HUES6 (cell line): ENCODE results near the gene NTRK3.

Experiments used
- H3K27ac ChIP-seq: 2 replicates; pipeline ENCODE4 v1.7.0; 2013; ENCODE audit warnings: low read depth, mild to moderate bottlenecking, low read length, inconsistent platforms
- H3K27me3 ChIP-seq: 2 replicates; pipeline ENCODE4 v1.6.1; 2013; ENCODE audit warnings: low read length; ENCODE audit not compliant: control insufficient read depth, insufficient read depth
- H3K36me3 ChIP-seq: 2 replicates; pipeline ENCODE4 v1.6.1; 2013; ENCODE audit warnings: low read length; ENCODE audit not compliant: control insufficient read depth, insufficient read depth
- H3K4me1 ChIP-seq: 2 replicates; pipeline ENCODE4 v1.6.1; 2013; ENCODE audit warnings: low read length; ENCODE audit not compliant: control insufficient read depth, insufficient read depth
- H3K4me3 ChIP-seq: 2 replicates; pipeline ENCODE4 v1.5.1; 2013; ENCODE audit warnings: low read depth, low read length
- H3K9ac ChIP-seq: one replicate; pipeline ENCODE4 v1.6.1; 2013; ENCODE audit warnings: mild to moderate bottlenecking, low read length
- H3K9me3 ChIP-seq: 2 replicates; pipeline ENCODE4 v1.6.1; 2013; ENCODE audit warnings: low read depth, low read length; ENCODE audit not compliant: control insufficient read depth, insufficient read depth

The NTRK3 gene

GRCh38 chr15:88242586-88243555, 13.7 kb downstream of the NTRK3 start:
- Histone ChIP-seq H3K27me3 (peaks cover 18% of the 10 kb centered on the region), H3K9ac (no peak overlapping the region), H3K4me1 (peaks cover 13% of the 10 kb centered on the region), H3K27ac (no peak overlapping the region), H3K4me3 (no peak overlapping the region), H3K9me3 (peaks cover under 1% of the 10 kb centered on the region; the same call in 1 of the 2 replicates), H3K36me3 (no peaks in the 10 kb centered on the region)

- H3K27ac ChIP-seq: no peak overlapping the region
- H3K9me3 ChIP-seq: peaks cover 2% of the 10 kb centered on the region; the same call in 1 of the 2 replicates
- H3K4me1 ChIP-seq: peaks cover 6% of the 10 kb centered on the region
- no peak overlapping the region for H3K9ac ChIP-seq
- no peak overlapping the region for H3K4me3 ChIP-seq
- peaks cover 6% of the 10 kb centered on the region; the same call in 1 of the 2 replicates for H3K27me3 ChIP-seq
- no peaks in the 10 kb centered on the region for H3K36me3 ChIP-seq
Observed at GRCh38 chr15:88241461-88241860, 15.1 kb downstream of the NTRK3 start.

- H3K4me3 ChIP-seq: no peak overlapping the region
- H3K4me1 ChIP-seq: 0 out of 2 replicates have a peak, but pooled peaks cover 2% of the 10 kb centered on the region
- H3K9ac ChIP-seq: no peak overlapping the region
- H3K27me3 ChIP-seq: peaks cover 2% of the 10 kb centered on the region; the same call in 1 of the 2 replicates
- H3K27ac ChIP-seq: no peak overlapping the region
- H3K9me3 ChIP-seq: peaks cover 2% of the 10 kb centered on the region; the same call in 1 of the 2 replicates
- no peaks in the 10 kb centered on the region for H3K36me3 ChIP-seq
Observed at GRCh38 chr15:88241060-88241459, 15.5 kb downstream of the NTRK3 start.

DNA sequence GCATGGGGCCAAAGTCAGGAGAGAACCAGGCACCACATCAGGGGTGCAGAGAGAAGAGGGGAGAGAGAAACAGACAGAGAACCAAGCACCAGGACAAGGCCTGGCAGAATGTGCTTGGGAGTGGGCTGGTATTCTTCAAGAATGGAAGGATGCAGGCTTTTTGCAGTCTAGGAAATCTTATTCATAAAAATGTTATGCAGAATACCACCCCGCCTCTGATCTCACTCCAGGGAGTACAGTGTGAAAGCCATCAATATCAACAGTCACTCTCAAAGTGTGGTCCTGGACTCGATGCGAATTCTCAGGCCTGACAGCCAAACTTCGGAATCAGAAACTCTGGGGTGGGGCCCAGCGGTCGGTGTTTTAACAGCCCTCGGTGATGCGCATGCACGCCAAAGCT, 16.9 kb downstream of the NTRK3 start:
- Histone ChIP-seq H3K9ac (no peak overlapping the region), H3K36me3 (no peaks in the 10 kb centered on the region), H3K27ac (no peak overlapping the region), H3K9me3 (peaks cover 2% of the 10 kb centered on the region; the same call in 1 of the 2 replicates), H3K4me3 (no peak overlapping the region), H3K27me3 (no peaks in the 10 kb centered on the region), H3K4me1 (0 out of 2 replicates have a peak, but pooled peaks cover 2% of the 10 kb centered on the region)

DNA sequence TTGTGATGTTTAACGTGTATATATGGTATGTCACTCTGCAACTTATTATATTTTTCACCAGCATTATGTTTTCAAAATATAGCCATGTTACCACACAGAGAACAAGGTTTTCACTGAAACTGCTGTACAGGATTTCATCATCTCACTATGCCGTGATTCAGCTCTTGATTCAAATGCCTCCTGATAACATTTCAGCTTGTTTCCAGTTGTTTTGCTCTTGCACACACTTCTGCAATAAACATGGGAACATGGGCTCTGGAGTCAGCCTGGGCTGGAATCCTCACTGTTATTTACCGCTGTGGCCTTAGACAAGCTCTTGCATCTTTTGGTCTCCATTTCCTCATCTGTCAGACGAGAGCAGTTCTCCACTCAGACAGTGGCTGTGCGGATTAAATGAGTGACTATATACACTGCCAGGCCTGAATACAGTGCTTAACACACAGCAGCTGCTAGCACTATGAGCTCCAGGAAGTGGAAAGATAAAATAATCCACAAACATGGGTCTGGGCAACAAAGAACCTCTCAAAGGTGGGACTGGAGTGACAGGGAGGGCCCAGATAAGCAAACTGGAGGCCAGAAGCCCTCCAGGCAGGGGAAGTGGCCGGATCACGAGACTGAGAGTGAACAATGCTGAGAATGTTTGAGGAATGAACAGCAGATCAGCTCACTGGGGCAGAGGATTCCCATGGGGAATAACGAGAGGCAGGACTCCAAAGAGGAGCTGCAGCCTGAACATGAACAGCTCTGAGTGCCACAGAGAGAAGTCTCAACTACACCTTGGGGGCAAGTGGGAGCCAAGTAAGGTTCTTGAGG, 17.7 kb downstream of the NTRK3 start:
- Histone ChIP-seq H3K9ac (no peak overlapping the region), H3K9me3 (peaks cover 2% of the 10 kb centered on the region; the same call in 1 of the 2 replicates), H3K4me1 (0 out of 2 replicates have a peak, but pooled peaks cover 2% of the 10 kb centered on the region), H3K4me3 (no peak overlapping the region), H3K36me3 (no peaks in the 10 kb centered on the region), H3K27me3 (no peaks in the 10 kb centered on the region), H3K27ac (no peak overlapping the region)

GRCh38 chr15:88234711-88235110, 21.8 kb downstream of the NTRK3 start:
- Histone ChIP-seq H3K9me3 (peaks cover 2% of the 10 kb centered on the region; the same call in 1 of the 2 replicates), H3K27me3 (peaks cover 6% of the 10 kb centered on the region; the same call in 1 of the 2 replicates), H3K9ac (no peak overlapping the region), H3K4me1 (peaks cover 4% of the 10 kb centered on the region; the same call in 1 of the 2 replicates), H3K4me3 (no peak overlapping the region), H3K27ac (no peak overlapping the region), H3K36me3 (no peaks in the 10 kb centered on the region)

- H3K9me3 ChIP-seq: peaks cover 5% of the 10 kb centered on the region
- H3K27me3 ChIP-seq: peaks cover 6% of the 10 kb centered on the region; the same call in 1 of the 2 replicates
- no peak overlapping the region for H3K4me3 ChIP-seq
- peaks cover 4% of the 10 kb centered on the region; the same call in 1 of the 2 replicates for H3K4me1 ChIP-seq
- no peak overlapping the region for H3K9ac ChIP-seq
- H3K36me3 ChIP-seq: no peaks in the 10 kb centered on the region
- no peak overlapping the region for H3K27ac ChIP-seq
Observed at GRCh38 chr15:88233921-88234320, 22.6 kb downstream of the NTRK3 start.

- no peaks in the 10 kb centered on the region for H3K36me3 ChIP-seq
- H3K4me3 ChIP-seq: no peak overlapping the region
- H3K9me3 ChIP-seq: peaks cover 3% of the 10 kb centered on the region
- H3K4me1 ChIP-seq: peaks cover 4% of the 10 kb centered on the region; the same call in 1 of the 2 replicates
- no peak overlapping the region for H3K27ac ChIP-seq
- no peak overlapping the region for H3K9ac ChIP-seq
- H3K27me3 ChIP-seq: peaks cover 6% of the 10 kb centered on the region; the same call in 1 of the 2 replicates
Observed at GRCh38 chr15:88232771-88233201, 23.8 kb downstream of the NTRK3 start.

- Histone ChIP-seq H3K4me1 (peaks cover 4% of the 10 kb centered on the region; the same call in 1 of the 2 replicates), H3K36me3 (no peaks in the 10 kb centered on the region), H3K27me3 (peaks cover 10% of the 10 kb centered on the region; the same call in 1 of the 2 replicates), H3K9ac (no peak overlapping the region), H3K9me3 (peaks cover 3% of the 10 kb centered on the region; the same call in 1 of the 2 replicates), H3K4me3 (no peak overlapping the region), H3K27ac (no peak overlapping the region)
Observed at GRCh38 chr15:88231909-88232644, 24.5 kb downstream of the NTRK3 start.

- Histone ChIP-seq H3K4me3 (no peak overlapping the region), H3K4me1 (peaks cover 4% of the 10 kb centered on the region; the same call in 1 of the 2 replicates), H3K27me3 (peaks cover 10% of the 10 kb centered on the region; the same call in 1 of the 2 replicates), H3K36me3 (no peaks in the 10 kb centered on the region), H3K27ac (no peak overlapping the region), H3K9ac (no peak overlapping the region), H3K9me3 (peaks cover 3% of the 10 kb centered on the region; the same call in 1 of the 2 replicates)
Observed at GRCh38 chr15:88230823-88231222, 25.7 kb downstream of the NTRK3 start.
